Activated gamma-delta T cell treated with anti-CD3 and anti-CD28 coated beads, Interleukin-2, amount 50 U/mL, for 16 hours (primary cell): ENCODE results near the gene TBC1D8.
"Not testable (repeated sequence)": the region's sequence is repeated elsewhere in the genome, so short reads cannot be mapped to it uniquely, and the experiment has no call there.

Experiments
- DNase-seq: peaks from one replicate; pipeline ENCODE4 v3.0.0-alpha.2; 2020; ENCODE audit warnings: low read depth

The TBC1D8 gene

GRCh38 chr2:101064505-101064867 lies 86.7 kb downstream of the TBC1D8 start:
- no peak for DNase-seq

GRCh38 chr2:101064125-101064502 lies 87.1 kb downstream of the TBC1D8 start:
- DNase-seq = no peak

- DNase-seq = no peak
Measured at GRCh38 chr2:101063352-101064124, 87.6 kb downstream of the TBC1D8 start.

GRCh38 chr2:101058386-101058785 lies 92.8 kb downstream of the TBC1D8 start:
- no peak for DNase-seq

GRCh38 chr2:101057051-101057933 lies 93.9 kb downstream of the TBC1D8 start:
- no peak for DNase-seq

GRCh38 chr2:101053117-101053516 lies 98.1 kb downstream of the TBC1D8 start:
- DNase-seq = no peak

- DNase-seq = no peak
Measured at GRCh38 chr2:101052147-101052546, 99.0 kb downstream of the TBC1D8 start.

GRCh38 chr2:101050886-101051285 lies 100.3 kb downstream of the TBC1D8 start:
- DNase-seq = not testable (repeated sequence)

GRCh38 chr2:101048756-101049155 lies 102.4 kb downstream of the TBC1D8 start:
- no peak for DNase-seq

GRCh38 chr2:101047774-101048173 lies 103.4 kb downstream of the TBC1D8 start:
- DNase-seq = no peak

GRCh38 chr2:101047075-101047766 lies 104.0 kb downstream of the TBC1D8 start:
- DNase-seq = no peak

- DNase-seq = no peak
Measured at GRCh38 chr2:101045330-101045729, 105.9 kb downstream of the TBC1D8 start.

GRCh38 chr2:101041413-101041812 lies 109.8 kb downstream of the TBC1D8 start:
- DNase-seq = no peak

- DNase-seq = no peak
Measured at GRCh38 chr2:101040761-101041160, 110.4 kb downstream of the TBC1D8 start.

- DNase-seq = no peak
Measured at GRCh38 chr2:101040072-101040471, 111.1 kb downstream of the TBC1D8 start.

- DNase-seq = no peak
Measured at GRCh38 chr2:101038455-101039255, 112.5 kb downstream of the TBC1D8 start.

GRCh38 chr2:101037161-101037755 lies 113.9 kb downstream of the TBC1D8 start:
- DNase-seq = no peak

GRCh38 chr2:101036562-101036961 lies 114.6 kb downstream of the TBC1D8 start:
- no peak for DNase-seq

- DNase-seq = no peak
Measured at GRCh38 chr2:101032084-101032776, 119.0 kb downstream of the TBC1D8 start.

- DNase-seq = no peak
Measured at GRCh38 chr2:101030866-101031554, 120.2 kb downstream of the TBC1D8 start.
